Stimulated activated CD4-positive, alpha-beta T cell treated with anti-CD3 and anti-CD28 coated beads, TNF-alpha, amount 100 ng/mL, for 4 hours (primary cell): ENCODE measurements around the gene PSD2.

Experiments used
- DNase-seq, 3 experiments: peaks; one replicate each; pipeline ENCODE4 v3.0.0-alpha.2; 2020; ENCODE audit warnings: low read depth in 3 of 3

PSD2 gene

GRCh38 chr5:139811274-139811607, 15.6 kb downstream of the PSD2 start:
- DNase-seq: no peak

GRCh38 chr5:139812323-139812722, 16.7 kb downstream of the PSD2 start:
- no peak for DNase-seq

GRCh38 chr5:139812836-139813805, 17.5 kb downstream of the PSD2 start:
- DNase-seq: no peak

GRCh38 chr5:139814191-139814601, 18.6 kb downstream of the PSD2 start:
- DNase-seq: no peak

- DNase-seq: no peak
These were observed 19.2 kb downstream of the PSD2 start for GRCh38 chr5:139814704-139815280.

- no peak for DNase-seq
These were observed 21.0 kb downstream of the PSD2 start for GRCh38 chr5:139816566-139816965.

- DNase-seq: no peak
These were observed 21.8 kb downstream of the PSD2 start for GRCh38 chr5:139817362-139817761.

- DNase-seq: no peak
These were observed 22.4 kb downstream of the PSD2 start for GRCh38 chr5:139817970-139818369.

- DNase-seq: no peak
These were observed 24.5 kb downstream of the PSD2 start for GRCh38 chr5:139820130-139820529.

- no peak for DNase-seq
These were observed 25.0 kb downstream of the PSD2 start for GRCh38 chr5:139820606-139821005.

GRCh38 chr5:139821806-139822552, 26.4 kb downstream of the PSD2 start:
- no peak for DNase-seq

GRCh38 chr5:139822553-139823425, 27.2 kb downstream of the PSD2 start:
- no peak for DNase-seq

GRCh38 chr5:139823757-139824355, 28.2 kb downstream of the PSD2 start:
- DNase-seq: no peak

GRCh38 chr5:139825690-139826089, 30.1 kb downstream of the PSD2 start:
- no peak for DNase-seq

GRCh38 chr5:139828207-139828895, 32.7 kb downstream of the PSD2 start:
- DNase-seq: no peak

GRCh38 chr5:139829471-139829870, 33.9 kb downstream of the PSD2 start:
- no peak for DNase-seq

GRCh38 chr5:139831624-139832023, 36.0 kb downstream of the PSD2 start:
- DNase-seq: no peak

- no peak for DNase-seq
These were observed 37.9 kb downstream of the PSD2 start for GRCh38 chr5:139833525-139833924.

- DNase-seq: no peak
These were observed 40.0 kb downstream of the PSD2 start for GRCh38 chr5:139835656-139836055.

GRCh38 chr5:139836469-139837208, 41.0 kb downstream of the PSD2 start:
- no peak for DNase-seq
